Anterior cingulate cortex (tissue), 58 donors: ENCODE data around the gene CORO2B.
"Not testable (repeated sequence)": the region's sequence is repeated elsewhere in the genome, so short reads cannot be mapped to it uniquely, and the experiment has no call there.

Experiments used
- DNase-seq, 58 donors: peaks; one replicate each; lab custom pipeline; 2025; lab: John Stamatoyannopoulos, UW

The CORO2B gene

GRCh38 chr15:68601206-68602197 is 22.7 kb downstream of the CORO2B start:
- no peak for DNase-seq

GRCh38 chr15:68602459-68603215 is 23.8 kb downstream of the CORO2B start:
- peak in 2 of 58 donors; percentile 21 to 68 for DNase-seq

GRCh38 chr15:68603216-68603595 is 24.4 kb downstream of the CORO2B start:
- no peak for DNase-seq

GRCh38 chr15:68603951-68604350 is 25.2 kb downstream of the CORO2B start:
- no peak for DNase-seq

GRCh38 chr15:68604840-68605478 is 26.2 kb downstream of the CORO2B start:
- not testable (repeated sequence) for DNase-seq

GRCh38 chr15:68606375-68606774 is 27.6 kb downstream of the CORO2B start:
- peak in 1 of 58 donors; percentile 27 for DNase-seq

- peak in 47 of 58 donors; percentile 29 to 85 (median 62) for DNase-seq
These were observed 29.5 kb downstream of the CORO2B start for GRCh38 chr15:68608206-68608843.

- DNase-seq: no peak
These were observed 30.0 kb downstream of the CORO2B start for GRCh38 chr15:68608844-68609232.

GRCh38 chr15:68609629-68610028 is 30.8 kb downstream of the CORO2B start:
- peak in 4 of 58 donors; percentile 24 to 61 (median 40) for DNase-seq

- DNase-seq: peak in 4 of 58 donors; percentile 19 to 40 (median 33)
These were observed 32.0 kb downstream of the CORO2B start for GRCh38 chr15:68610825-68611224.

- no peak for DNase-seq
These were observed 33.7 kb downstream of the CORO2B start for GRCh38 chr15:68612503-68612902.

GRCh38 chr15:68612979-68613740 is 34.4 kb downstream of the CORO2B start:
- DNase-seq: peak in 1 of 58 donors; percentile 33

GRCh38 chr15:68614286-68615035 is 35.7 kb downstream of the CORO2B start:
- peak; percentile 32 to 99 (median 92) for DNase-seq

- DNase-seq: no peak
These were observed 36.5 kb downstream of the CORO2B start for GRCh38 chr15:68615301-68615700.

- DNase-seq: peak in 1 of 58 donors; percentile 14
These were observed 37.0 kb downstream of the CORO2B start for GRCh38 chr15:68615811-68616210.

GRCh38 chr15:68616397-68616796 is 37.6 kb downstream of the CORO2B start:
- peak in 29 of 58 donors; percentile 20 to 62 (median 39) for DNase-seq

- DNase-seq: peak in 6 of 58 donors; percentile 17 to 36 (median 30)
These were observed 38.2 kb downstream of the CORO2B start for GRCh38 chr15:68617001-68617400.

GRCh38 chr15:68617777-68618176 is 39.0 kb downstream of the CORO2B start:
- no peak for DNase-seq

- DNase-seq: peak in 17 of 58 donors; percentile 19 to 56 (median 30)
These were observed 39.6 kb downstream of the CORO2B start for GRCh38 chr15:68618394-68618793.
